Middle frontal gyrus (tissue), 1 donor: ENCODE measurements around the gene ZIC2.
"Not testable (repeated sequence)": the region's sequence is repeated elsewhere in the genome, so short reads cannot be mapped to it uniquely, and the experiment has no call there.

ENCODE experiments used
- DNase-seq: peaks from one replicate; pipeline ENCODE4 v3.0.0-alpha.2; 2015; ENCODE audit warnings: low spot score; ENCODE audit errors: extremely low spot score

The ZIC2 gene

DNA sequence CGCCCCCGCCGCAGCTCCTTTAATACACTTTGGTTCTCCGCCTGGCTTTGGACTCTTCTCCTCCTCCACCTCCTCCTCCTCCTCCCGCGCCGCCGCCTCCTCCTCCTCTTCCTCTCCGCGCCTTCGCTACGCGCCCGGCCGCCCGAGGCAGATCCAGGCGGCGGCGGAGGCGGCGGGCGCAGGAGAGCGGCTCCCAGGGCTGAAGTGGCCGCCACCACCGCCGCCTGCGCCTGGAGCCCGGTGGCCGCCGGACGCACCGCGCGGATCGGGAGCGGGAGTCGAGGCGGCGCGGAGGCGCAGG lies at the start of gene ZIC2:
ZIC2 (plus strand) TSS at position 50 of the 301 bp plus-strand sequence. CDS start 281 bp downstream, outside the sequence.
- no peak for DNase-seq

DNA sequence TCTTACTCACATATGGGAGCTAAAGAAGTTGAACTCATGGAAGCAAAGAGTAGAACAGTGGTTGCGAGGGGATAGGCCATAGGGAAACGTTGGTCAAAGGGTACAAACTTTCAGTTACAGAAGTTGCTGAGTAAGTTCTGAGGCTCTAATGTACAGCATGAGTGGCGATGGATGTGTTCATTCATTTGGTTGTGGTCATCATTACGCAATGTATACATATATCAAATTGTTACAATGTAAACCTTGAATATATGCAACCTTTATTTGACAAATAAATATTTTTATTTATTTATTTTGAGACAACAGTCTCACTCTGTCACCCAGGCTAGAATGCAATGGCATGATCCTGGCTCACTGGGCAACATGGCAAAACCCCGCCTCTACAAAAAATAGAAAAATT lies 48.7 kb upstream of the ZIC2 start:
- no peak for DNase-seq

DNA sequence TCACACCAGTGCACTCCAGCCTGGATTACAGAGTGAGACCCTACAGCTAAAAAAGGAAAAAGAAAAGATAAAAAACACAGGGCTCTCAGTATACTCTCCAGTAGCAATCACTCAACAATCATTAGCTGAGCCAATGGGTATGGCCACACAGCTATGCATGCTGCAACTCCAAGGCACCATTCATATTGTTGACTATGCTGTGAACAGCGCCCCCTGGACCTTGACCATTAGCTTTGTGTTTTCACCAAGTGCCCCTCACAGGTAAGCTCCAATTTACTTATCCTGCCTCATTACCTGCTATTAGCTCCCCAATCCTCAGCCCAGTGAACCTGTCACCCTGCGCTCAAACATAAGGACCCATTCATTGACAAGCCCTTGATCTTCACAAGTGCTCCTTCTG lies 45.8 kb upstream of the ZIC2 start:
- no peak for DNase-seq

DNA sequence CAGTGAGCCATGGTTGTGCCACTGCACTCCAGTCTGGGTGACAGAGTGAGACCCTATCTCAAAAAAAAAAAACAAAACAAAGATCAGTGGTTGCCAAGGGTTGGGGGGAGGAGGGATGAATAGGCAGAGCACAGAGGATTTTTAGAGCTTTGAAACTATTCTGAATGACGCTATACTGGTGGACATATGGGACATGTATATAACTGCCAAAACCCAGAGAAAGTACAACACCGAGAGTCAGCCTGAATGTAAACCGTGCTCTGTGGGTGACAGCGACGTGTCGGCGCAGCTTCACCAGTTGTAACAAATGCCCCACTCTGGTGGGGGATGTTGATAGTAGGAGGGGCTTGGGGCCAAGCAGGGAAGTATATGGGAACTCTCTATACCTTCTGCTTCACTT lies 42.9 kb upstream of the ZIC2 start:
- DNase-seq: no peak

DNA sequence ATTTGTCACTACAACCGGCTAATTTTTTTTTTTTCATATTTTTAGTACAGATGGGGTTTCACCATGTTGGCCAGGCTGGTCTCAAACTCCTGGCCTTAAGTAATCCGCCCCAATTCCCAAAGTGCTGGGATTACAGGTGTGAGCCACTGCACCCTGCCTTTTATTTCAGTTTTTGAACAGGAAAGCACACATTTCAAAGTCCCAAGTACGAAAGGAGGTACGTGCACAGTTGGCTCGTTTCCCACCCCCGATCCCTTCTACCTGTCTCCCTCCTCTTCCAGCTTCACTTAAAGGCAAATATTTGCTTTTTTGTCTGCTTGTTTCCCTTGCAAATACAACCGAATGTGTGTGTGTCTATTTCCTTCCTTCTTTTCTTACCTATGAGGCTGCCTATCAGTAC lies 40.5 kb upstream of the ZIC2 start:
- DNase-seq: no peak

DNA sequence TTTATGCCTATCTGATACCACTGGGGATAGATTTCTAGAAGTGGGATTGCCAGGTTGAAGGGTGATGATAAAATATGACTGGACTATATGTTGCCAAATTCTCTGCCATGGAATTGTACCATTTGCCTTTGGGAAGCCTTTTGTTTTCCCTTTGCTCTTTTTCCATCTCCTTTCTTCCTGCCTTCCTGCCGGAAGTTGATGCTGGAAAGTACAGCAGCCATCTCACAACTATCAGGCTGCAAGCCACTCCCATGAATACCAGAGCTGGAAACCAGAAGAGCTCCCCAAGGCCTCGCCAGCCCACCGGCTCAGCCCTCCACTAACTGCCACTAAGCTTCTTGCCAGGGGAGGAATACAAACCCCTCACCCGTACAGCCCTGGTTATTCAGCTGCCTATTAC lies 39.7 kb upstream of the ZIC2 start:
- no peak for DNase-seq

DNA sequence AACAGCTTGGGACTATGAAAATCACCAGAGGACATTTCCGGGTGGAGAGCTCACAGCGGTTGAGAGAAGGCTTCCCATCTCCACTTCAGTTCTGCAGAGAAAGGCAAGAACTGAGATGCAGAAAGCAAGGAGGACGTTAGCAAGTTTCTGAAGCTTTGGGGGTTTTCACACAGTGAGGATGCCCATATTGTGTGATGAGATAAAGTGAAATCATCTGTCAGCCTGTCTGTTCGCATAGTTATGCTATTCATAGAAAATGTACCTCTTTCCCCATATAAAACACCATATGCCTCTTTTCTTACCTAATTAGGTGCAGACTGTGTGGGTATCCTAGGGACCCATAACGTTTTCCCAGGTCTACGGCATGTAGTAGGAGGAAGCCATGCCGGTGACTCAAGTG lies 37.5 kb upstream of the ZIC2 start:
- DNase-seq: no peak

DNA sequence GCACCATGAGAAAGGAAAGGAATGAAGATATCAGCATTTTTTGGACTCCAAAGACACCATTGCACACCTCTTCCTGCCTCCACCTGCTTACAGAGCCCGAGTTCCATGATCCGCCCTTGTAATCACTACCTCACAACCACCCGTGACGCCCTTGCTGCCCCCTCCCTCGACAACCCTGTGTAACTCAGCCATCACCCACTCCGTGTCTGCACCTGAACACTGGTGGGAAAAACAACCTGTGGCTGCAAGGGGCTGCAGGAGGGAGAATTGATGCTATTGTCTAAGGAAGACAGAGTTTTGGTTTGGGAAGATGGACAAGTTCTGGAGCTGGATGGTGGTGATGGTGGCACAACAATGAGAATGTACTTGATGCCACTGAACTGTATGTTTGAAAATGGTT lies 37.0 kb upstream of the ZIC2 start:
- no peak for DNase-seq

DNA sequence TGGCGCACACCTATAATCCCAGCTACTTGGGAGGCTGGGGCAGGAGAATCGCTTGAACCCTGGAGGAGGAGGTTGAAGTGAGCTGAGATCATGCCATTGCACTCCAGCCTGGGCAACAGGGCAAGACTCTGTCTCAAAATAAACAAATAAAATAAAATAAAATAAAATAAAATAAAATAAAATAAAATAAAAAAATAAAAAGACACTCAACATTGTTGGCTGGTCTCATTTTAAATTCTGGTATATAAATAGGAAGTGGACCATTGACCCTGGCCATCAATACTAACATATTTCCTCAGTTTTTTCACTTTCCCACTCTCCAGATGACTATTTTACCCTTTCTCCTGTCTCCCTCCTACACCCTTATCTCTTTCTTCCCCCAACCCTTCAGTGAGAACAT lies 36.1 kb upstream of the ZIC2 start:
- not testable (repeated sequence) for DNase-seq

DNA sequence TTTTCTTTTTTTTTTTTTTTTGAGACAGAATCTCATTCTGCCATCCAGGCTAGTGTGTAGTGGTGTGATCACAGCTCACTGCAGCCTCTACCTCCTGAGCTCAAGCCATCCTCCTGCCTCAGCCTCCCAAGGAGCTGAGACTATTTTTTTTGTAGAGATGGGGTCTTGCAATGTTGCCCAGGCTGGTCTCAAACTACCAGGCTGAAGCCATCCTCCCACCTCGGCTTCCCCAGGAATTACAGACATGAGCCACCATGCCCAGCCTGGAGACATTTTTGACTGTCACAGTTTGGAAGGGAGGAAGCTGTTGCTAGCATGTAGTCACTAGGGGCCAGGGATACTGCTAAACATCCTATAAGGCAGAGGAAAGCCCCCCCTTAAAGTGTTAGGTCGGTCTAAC lies 33.9 kb upstream of the ZIC2 start:
- no peak for DNase-seq

DNA sequence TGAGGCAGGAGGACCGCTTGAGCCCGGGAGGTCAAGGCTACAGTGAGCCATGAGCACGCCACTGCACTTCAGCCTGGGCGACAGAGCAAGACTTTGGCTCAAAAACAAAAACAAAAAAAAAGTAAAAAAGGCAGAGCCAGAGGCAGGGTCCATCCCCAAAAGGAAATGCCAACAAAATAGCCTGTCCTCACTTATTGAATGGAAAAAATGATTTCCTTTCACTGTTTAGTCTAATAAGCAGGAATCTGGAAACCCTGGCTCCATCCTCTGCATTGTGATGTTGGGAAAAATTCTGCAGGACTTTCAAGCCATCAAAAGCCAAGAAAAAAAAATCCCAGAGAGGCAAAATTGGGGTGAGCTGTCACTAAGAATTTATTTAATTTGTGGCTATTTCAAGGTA lies 33.2 kb upstream of the ZIC2 start:
- no peak for DNase-seq

DNA sequence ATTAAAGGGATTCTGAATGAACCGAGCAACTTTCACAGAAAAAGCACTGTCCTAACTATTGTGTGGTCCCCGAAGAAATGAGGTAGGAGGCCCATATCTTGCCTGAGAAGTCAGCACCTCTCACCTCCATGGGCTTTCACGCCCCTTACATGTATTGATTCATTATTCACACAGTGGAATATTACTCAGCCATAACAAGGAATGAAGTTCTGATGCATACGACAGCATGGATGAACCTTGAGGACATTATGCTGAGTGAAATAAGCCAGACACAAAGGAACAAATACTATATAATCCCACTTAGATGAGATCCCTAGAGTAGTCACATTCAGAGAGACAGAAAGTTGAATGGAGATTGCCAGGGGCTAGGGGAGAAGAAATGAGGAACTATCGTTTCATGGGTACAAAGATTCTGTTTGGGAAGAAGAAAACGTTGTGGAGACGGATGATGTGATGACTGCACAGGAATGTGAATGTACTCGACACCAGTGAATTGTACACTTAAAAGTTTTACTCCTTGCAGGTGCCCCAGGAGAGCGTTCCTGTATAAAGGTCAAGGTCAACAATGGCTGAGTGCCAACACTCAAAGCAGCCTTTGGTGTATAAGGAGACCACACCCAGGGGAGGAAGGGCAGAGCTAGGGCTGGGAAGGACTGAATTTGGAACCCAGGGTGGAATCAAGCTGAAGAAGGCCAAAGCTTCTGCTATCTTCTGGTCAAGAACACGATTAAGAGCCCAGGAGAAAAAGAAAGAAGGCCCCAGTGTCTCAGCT lies 32.5 kb upstream of the ZIC2 start:
- DNase-seq: no peak

DNA sequence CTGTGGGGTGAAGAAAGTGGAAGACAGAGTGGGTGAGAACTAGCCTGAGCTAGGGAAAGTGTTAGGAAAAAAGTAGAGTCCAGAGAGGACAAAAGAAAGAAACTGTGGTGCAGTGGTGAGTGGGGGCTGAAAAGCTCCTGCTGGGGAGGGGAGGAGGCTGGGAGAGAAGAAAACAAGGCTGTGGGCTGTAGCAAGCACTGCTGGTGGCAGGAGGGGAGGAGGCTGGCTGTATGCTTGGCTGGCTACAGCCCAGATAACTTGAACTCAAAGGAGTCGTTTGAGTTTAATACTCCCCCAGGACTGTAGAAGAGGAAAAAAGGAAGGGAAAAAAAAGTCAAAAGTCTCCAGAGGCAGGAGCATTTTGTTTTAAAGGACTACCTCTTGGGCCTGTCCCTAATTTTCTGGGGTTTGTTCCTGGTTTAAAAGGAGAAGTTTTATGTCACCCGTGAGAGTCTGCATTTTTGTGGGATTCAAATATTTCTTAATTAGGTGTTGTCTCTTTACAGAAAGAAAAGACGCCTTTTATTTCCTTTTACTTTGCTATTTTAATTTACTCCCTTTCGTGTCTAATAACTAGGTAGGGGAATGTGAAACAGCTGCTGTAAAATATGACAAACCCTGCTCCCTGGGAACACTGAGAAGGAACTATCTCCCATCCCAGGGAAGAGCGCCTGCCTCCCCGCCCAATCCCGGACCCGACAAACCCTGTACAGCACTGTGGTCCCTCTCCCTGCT lies 31.7 kb upstream of the ZIC2 start:
- no peak for DNase-seq

DNA sequence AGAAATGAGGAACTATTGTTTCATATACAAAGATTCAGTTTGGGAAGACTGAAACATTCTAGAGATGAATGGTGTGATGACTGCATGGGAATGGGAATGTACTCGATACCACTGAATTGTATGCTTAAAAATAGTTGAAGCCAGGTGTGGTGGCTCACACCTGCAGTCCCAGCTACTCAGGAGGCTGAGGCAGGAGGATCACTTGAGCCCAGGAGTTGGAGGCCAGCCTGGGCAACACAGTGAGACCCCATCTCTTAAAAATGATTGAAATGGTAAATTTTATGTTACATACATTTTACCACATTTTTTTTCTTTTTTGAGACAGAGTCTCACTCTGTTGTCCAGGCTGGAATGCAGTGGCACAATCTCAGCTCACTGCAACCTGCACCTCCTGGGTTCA lies 29.9 kb upstream of the ZIC2 start:
- not testable (repeated sequence) for DNase-seq

DNA sequence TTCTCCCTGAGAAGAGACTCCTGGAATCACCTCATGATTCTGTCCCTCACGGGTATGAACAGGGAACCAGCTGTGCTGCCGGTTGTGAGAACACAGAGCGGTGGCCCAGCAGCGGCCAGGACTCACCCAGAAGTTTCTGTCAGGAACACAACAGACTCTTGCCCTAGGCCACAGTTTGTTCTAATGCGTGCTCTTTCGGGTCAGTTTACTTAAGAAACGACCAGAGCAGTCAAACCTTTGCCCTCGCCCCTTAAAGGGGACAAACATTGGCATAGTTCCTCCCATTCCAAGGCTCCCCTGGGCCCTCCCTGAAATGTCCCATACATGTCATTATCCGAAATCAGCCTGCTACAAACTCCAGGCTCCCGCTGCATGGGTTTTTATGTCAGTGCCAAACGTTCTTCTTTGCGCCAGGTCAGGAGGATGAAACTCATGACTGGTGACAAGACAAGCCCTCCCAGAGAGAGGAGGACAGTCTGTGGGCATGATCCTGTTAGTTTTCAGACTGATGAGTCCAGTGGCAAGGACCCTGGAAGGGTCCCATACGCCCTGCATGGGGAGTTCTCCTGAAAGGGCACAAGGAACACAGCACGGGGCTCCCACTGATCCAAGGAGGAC lies 28.3 kb upstream of the ZIC2 start:
- no peak for DNase-seq

DNA sequence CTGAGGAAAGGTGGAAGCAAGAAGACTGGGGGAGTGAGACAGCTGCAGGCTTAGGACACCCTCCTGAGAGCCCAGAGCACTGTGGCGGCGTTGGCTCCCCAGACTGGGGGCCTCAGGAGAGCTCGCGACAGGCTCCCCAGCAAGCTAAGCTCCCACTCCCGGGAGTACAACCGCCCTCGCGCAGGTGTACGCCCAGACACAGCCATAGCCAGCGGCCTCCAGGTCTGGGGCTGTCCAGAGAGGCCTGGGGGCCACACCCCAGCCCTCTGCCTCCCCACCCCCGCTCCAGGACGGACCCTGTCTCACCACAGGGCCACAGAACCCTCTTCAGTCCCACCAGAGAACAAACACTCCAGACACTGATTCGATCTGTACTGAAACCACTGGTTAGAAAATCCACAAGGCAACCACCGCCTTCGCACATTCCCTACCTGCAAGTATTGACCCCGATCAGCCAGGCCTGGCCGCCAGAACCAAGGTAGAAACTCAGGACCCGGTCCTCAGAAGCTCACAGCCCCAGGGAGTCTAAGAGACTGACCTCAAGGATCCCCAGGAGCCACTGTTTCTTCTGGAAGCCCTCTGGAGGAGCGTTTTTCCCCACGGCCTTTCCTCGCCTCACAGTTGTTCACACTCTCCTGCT lies 26.4 kb upstream of the ZIC2 start:
- no peak for DNase-seq

DNA sequence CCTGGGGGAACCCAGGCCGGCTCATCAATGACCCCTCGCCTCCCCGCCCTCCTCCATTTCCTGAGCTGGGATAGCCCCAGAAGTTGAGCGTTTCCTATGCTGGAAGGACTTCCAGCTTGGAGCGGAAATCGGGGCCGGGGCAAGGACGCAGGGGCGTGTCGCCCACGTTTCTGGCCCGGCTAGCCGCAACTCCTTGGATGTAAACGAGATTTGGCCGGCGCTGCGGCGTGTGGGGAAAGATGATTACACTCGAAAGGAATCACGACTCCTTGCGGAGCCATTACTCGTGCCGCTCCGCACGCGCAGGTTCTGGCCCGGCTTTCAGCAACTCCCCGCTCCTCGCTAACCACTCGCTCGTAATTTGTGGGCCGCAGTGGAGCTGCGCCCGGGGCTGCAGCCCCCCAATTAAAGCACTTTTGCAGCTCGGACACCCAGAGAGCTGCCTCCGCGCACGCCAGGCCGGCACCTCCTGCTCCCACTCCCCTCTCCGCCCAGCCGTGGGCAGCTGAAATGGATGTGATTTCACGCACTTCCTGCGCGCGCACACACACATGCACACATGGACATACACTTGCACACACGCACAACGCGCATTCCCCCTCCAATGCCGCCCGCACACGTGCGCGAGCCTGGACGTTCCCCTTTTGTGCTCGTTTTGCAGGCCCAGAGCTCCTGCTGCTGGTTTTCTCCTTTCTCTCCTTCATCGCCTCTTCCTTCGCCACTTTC lies 25.7 kb upstream of the ZIC2 start:
- DNase-seq: no peak

DNA sequence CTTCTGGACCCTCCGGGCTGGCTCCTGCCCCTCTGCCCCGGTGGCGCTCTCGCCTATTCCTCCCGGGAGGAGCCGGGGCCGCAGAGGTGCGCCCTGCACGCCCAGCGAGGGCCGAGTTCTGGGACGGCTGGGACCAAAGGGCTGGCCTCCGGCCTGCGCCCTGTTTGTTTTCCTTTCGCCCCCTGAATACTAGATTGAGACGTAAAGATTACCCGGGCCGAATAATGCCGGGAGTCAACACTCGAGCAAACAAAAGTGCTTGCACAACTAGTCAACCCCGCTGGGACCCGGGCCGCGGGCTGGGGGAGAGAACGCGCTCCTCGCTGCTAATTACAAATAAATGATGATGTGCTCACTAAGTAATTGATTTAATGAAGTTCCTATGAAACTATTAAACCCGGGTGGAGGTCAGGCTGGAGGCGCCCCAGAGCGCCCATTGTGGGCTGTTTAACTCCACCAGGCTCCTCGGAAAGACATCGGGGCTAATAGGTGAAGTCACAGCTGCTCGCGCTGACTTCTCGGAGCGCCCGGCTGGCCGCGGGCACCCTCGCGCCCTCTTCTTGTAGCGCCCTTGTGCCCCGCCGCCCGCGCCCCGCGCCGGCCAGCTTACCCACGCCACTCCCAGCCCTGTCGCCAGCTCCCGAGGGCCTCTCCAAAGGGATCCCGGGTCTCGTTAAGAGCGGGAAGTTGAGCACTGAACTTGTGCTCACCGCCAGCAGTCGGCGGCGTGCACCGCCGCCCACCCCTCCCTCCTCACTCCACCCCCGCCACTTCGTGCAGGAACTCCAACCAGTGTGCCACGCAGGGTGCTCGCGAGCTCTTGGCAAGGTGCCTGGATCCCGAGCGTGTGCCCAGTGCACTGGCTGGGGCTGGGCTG lies 24.9 kb upstream of the ZIC2 start:
- DNase-seq: no peak

DNA sequence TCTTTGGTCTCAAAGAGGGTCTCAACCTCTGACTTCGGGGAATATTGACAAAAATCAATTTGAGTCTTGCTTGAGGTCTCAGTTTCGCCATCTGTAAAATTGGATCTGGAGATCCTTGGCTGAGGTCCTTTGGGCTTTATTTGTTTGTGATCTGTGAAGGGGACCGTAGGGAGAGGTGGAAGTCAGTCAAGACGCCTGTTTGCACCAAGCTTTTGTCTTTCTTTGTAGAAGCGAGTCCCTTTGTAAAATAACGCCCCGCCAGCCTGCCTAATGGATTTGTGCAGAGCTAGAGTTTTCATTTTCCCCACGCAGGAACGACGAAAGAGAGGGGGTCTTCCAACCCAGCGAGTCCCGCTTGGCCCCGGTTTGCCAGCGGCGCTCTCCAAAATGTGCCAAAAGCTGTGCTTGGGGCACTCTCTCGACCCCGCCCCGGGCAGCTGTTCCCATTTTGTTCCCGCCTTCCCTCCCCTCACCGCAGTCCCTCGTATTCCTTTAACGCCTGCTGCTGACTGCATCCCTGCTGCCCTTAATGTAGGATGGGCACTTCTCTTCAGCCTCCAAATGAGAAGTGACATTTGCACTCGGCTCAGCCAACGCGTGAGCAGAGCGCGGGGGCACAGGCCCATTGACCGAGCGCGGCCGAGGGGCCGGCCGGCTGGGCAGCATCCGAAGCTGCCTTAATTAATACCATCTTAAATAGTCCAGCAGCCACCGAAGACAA lies 23.0 kb upstream of the ZIC2 start:
- DNase-seq: no peak

DNA sequence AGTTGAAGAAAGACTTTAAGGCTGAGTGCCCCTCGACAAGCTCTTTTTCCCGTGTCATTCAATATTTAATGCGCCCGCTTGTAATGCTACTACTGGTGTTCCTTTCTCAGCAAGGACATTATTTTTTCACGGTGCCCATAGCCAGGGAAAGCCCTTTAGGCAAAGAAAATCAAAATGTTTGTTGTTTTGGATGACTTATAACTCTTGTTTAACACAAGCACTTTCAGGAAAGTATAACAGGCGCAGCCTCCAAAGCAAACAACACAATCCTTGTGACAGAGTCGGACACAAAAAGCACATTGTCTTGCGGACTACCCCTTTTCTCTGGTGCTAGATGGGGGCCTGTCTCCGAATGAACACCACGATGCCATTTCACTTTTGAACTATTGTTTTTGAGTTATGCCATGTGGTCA lies 22.5 kb upstream of the ZIC2 start:
- DNase-seq: no peak
